ENCODE data around the gene WDHD1.
"Not testable (repeated sequence)": the region's sequence is repeated elsewhere in the genome, so short reads cannot be mapped to it uniquely, and the experiment has no call there.

The WDHD1 gene

GRCh38 chr14:55024365-55024764, 2.5 kb downstream of the WDHD1 start:
- H3K36me3 Mint-ChIP-seq = peaks cover 11% of the 10 kb centered on the region
- not testable (repeated sequence) for H3K27me3 Mint-ChIP-seq, H3K9me3 Mint-ChIP-seq, H3K4me3 Mint-ChIP-seq, ATAC-seq, H3K27ac Mint-ChIP-seq
- peaks cover 44% of the 10 kb centered on the region for H3K4me1 Mint-ChIP-seq

DNA sequence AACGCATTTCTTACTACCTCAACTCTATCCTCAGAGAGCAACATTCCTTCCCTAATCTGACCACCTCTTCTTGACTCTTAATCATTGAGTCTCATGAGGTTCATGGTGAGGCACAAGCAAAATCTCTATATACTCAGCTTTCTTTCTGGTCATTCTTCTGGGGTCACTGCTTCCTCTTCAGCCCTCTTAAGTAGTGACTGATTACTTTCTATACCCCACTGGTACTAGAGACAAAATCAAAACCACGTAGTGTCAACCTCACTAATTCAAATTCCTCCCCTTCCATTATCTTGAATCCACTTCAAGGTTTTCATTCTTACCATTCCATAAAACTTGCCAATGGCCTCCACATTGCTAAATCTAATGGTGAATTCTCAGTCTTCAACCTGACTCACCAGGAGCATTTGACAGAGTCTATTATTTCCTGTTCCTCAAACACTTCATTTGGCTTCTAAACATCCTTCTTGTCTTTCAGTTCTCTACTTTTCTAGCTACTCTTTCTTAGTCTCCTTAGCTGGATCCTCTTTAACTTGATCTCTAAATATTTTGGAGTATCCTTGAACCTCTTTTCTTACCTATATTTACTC, 6.8 kb downstream of the WDHD1 start:
- H3K27ac Mint-ChIP-seq = peak overlapping the region; percentile 7
- H3K4me3 Mint-ChIP-seq = no peak overlapping the region
- H3K27me3 Mint-ChIP-seq = no peaks in the 10 kb centered on the region
- peaks cover 14% of the 10 kb centered on the region for H3K4me1 Mint-ChIP-seq
- no peaks in the 10 kb centered on the region for H3K9me3 Mint-ChIP-seq
- no peak for ATAC-seq
- peaks cover 11% of the 10 kb centered on the region for H3K36me3 Mint-ChIP-seq

DNA sequence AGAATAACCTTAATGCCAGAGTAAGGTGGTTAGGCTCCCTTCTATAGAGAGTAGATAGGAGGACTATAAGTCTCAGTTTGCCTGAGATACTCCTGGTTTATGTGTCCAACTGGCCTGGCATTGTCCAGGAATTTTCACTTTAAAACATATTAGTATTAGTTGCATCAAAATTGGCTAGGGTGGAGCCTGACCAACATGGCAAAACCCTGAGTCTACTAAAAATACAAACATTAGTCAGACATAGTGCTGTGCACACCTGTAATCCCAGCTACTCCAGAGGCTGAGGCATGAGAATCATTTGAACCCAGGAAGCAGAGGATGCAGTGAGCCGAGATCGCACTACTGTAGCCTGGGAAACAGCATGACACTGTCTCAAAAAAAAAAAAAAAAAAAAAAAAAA, 11.9 kb downstream of the WDHD1 start:
- Mint-ChIP-seq H3K4me1 (peaks cover 2% of the 10 kb centered on the region), H3K36me3 (peaks cover 20% of the 10 kb centered on the region)
- ATAC-seq = no peak

GRCh38 chr14:55005071-55005470, 21.8 kb downstream of the WDHD1 start:
- Mint-ChIP-seq H3K4me1 (no peaks in the 10 kb centered on the region), H3K9me3 (no peaks in the 10 kb centered on the region), H3K27me3 (no peaks in the 10 kb centered on the region), H3K27ac (no peak overlapping the region), H3K4me3 (no peak overlapping the region), H3K36me3 (peaks cover 31% of the 10 kb centered on the region)
- no peak for ATAC-seq

More for the DNA sequence above, 11.9 kb downstream of the WDHD1 start:
- Mint-ChIP-seq H3K27ac (no peak overlapping the region), H3K4me3 (no peak overlapping the region), H3K9me3 (no peaks in the 10 kb centered on the region), H3K27me3 (no peaks in the 10 kb centered on the region)

- no peaks in the 10 kb centered on the region for H3K9me3 Mint-ChIP-seq
- H3K36me3 Mint-ChIP-seq = peaks cover 40% of the 10 kb centered on the region
- no peak overlapping the region for H3K27ac Mint-ChIP-seq
- H3K27me3 Mint-ChIP-seq = no peaks in the 10 kb centered on the region
- no peak overlapping the region for H3K4me3 Mint-ChIP-seq
- ATAC-seq = no peak
- no peaks in the 10 kb centered on the region for H3K4me1 Mint-ChIP-seq
Observed at GRCh38 chr14:55000381-55000780, 26.5 kb downstream of the WDHD1 start.

GRCh38 chr14:54985156-54985555, 41.7 kb downstream of the WDHD1 start:
- ATAC-seq = no peak
- Mint-ChIP-seq H3K27me3 (no peaks in the 10 kb centered on the region), H3K9me3 (no peaks in the 10 kb centered on the region), H3K27ac (no peak overlapping the region), H3K4me3 (no peak overlapping the region), H3K4me1 (no peaks in the 10 kb centered on the region), H3K36me3 (peaks cover 49% of the 10 kb centered on the region)

GRCh38 chr14:54981698-54982097, 45.2 kb downstream of the WDHD1 start:
- Mint-ChIP-seq H3K36me3 (peaks cover 41% of the 10 kb centered on the region), H3K4me1 (no peaks in the 10 kb centered on the region), H3K9me3 (no peaks in the 10 kb centered on the region), H3K27ac (no peak overlapping the region), H3K27me3 (no peaks in the 10 kb centered on the region), H3K4me3 (no peak overlapping the region)
- ATAC-seq = no peak

DNA sequence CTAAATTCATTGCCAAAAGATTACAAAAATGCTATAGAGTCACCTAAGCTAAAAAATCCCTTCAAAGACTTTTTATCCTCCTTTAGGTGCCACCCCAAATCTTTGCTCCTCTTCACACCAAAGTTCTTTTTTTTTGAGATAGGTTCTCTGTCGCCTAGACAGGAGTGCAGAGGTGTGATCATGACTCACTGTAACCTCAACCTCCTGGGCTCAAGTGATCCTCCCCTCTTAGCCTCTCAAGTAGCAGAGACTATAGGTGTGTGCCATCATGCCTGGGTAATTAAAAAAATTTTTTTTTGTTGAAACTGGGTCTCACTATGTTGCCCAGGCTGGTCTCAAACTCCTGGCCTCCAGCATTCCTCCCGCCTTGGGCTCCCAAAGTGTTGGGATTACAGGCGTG, 47.9 kb downstream of the WDHD1 start:
- Mint-ChIP-seq H3K27me3 (no peaks in the 10 kb centered on the region), H3K4me1 (no peaks in the 10 kb centered on the region), H3K4me3 (no peak overlapping the region), H3K36me3 (peaks cover 24% of the 10 kb centered on the region), H3K9me3 (no peaks in the 10 kb centered on the region), H3K27ac (no peak overlapping the region)
- ATAC-seq = no peak

DNA sequence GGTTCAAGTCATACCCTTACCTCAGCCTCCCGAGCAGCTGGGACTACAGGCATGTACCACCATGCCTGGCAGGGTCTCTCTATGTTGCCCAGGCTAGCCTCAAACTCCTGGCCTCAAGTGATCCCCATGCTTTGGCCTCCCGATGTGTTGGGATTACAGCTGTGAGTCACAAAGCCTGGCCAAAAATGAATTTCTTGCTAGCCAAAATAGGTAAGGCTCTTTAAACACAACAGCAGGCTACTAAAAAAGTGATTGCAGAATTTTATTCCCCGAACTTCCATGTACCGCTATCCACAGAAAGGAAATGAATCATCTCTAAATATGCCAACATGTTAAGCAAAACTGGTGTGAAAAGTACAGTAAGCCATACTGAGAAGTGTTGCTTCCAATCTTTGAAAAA, 50.6 kb downstream of the WDHD1 start:
- Mint-ChIP-seq H3K4me3 (no peak overlapping the region), H3K27ac (no peak overlapping the region), H3K9me3 (no peaks in the 10 kb centered on the region), H3K36me3 (peaks cover 26% of the 10 kb centered on the region), H3K27me3 (no peaks in the 10 kb centered on the region), H3K4me1 (no peaks in the 10 kb centered on the region)
- no peak for ATAC-seq

GRCh38 chr14:54975856-54976255, 51.0 kb downstream of the WDHD1 start:
- Mint-ChIP-seq H3K4me3 (no peak overlapping the region), H3K9me3 (no peaks in the 10 kb centered on the region), H3K27ac (no peak overlapping the region), H3K36me3 (peaks cover 29% of the 10 kb centered on the region), H3K4me1 (no peaks in the 10 kb centered on the region), H3K27me3 (no peaks in the 10 kb centered on the region)
- ATAC-seq = no peak

DNA sequence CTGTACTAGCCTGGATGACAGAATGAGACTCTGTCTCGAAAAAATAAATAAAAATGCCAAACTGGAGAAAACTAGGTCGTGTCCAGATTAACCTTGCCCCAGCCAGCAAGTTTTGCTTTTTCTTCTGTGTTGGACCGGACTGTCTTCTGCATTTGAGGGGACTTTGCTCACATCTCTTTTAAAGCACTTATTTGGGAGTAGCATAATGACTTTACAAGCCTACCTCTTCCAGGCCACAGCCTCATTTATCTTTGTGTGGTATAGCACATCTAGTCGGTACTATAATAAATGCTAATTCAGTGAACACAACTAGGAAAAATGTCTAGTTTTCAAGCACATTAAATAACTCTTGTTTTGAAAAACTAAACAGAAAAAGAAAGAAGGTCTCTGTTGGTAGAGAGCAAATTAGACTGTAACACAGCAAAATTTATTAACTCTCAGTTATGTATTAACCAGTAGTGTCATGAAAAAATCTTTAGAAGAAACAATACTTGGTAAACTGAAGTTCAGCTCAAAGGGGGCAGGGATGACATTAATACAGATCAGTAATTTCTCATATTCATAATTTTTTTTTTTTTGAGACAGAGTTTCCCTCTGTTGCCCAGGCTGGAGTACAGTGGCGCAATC, 52.0 kb downstream of the WDHD1 start:
- ATAC-seq = no peak
- Mint-ChIP-seq H3K36me3 (peaks cover 36% of the 10 kb centered on the region), H3K4me3 (no peak overlapping the region), H3K27me3 (no peaks in the 10 kb centered on the region), H3K27ac (no peak overlapping the region), H3K4me1 (no peaks in the 10 kb centered on the region), H3K9me3 (no peaks in the 10 kb centered on the region)

DNA sequence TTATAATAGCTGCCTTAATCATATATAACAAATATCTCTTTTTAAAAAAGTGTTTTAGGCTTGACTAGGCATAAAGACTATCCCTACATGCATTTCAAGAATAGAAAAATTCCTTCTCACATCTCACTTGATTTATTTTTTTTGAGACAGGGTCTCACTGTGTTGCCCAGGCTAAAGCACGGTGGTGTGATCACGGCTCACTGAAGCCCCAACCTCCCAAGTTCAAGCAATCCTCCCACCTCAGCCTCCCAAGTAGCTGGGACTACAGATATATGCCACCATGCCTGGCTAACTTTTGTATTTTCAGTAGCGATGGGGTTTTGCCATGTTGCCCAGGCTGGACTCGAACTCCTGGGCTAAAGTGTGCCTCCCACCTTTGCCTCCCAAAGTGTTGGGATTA, 59.4 kb downstream of the WDHD1 start:
- Mint-ChIP-seq H3K36me3 (peaks cover 51% of the 10 kb centered on the region), H3K9me3 (no peaks in the 10 kb centered on the region), H3K4me1 (peaks cover 9% of the 10 kb centered on the region), H3K27ac (no peak overlapping the region), H3K27me3 (no peaks in the 10 kb centered on the region), H3K4me3 (no peak overlapping the region)
- no peak for ATAC-seq

DNA sequence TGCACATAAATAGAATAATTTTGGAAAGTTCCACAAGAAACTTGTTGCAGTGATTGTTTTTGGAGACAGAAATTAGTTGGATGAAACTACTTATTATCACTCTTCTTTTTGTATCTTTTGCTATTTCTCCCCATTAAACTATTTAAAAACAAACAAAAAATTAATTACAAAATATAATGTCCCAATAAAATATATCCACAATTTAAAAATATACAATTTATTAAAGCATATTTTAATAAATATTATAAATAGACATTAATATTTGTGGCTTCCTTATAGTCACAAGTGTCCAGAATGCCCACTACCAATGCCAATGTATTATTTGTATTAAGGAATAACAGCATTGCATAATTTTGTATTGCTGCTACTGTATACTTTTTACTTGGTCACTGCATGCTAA, 71.8 kb downstream of the WDHD1 start:
- ATAC-seq = no peak
- Mint-ChIP-seq H3K4me1 (no peaks in the 10 kb centered on the region), H3K27ac (no peak overlapping the region), H3K9me3 (peaks cover 2% of the 10 kb centered on the region), H3K27me3 (no peaks in the 10 kb centered on the region), H3K4me3 (no peak overlapping the region), H3K36me3 (peaks cover 42% of the 10 kb centered on the region)

DNA sequence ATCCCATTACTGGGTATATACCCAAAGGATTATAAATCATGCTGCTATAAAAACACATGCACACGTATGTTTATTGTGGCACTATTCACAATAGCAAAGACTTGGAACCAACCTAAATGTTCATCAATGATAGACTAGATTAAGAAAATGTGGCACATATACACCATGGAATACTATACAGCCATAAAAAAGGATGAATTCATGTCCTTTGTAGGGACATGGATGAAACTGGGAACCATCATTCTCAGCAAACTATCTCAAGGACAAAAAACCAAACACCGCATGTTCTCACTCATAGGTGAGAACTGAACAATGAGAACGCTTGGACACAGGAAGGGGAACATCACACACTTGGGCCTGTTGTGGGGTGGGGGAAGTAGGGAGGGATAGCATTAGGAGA, 73.3 kb downstream of the WDHD1 start:
- H3K27ac Mint-ChIP-seq, H3K4me3 Mint-ChIP-seq, H3K4me1 Mint-ChIP-seq, H3K9me3 Mint-ChIP-seq, H3K27me3 Mint-ChIP-seq, ATAC-seq: not testable (repeated sequence)
- H3K36me3 Mint-ChIP-seq = peaks cover 45% of the 10 kb centered on the region

DNA sequence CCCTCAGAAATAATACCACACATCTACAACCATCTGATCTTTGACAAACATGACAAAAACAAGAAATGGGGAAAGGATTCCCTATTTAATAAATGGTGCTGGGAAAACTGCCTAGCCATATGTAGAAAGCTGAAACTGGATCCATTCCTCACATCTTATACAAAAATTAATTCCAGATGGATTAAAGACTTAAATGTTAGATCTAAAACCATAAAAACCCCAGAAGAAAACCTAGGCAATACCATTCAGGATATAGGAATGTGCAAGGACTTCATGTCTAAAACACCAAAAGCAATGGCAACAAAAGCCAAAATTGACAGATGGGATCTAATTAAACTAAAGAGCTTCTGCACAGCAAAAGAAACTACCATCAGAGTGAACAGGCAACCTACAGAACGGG, 74.1 kb downstream of the WDHD1 start:
- H3K36me3 Mint-ChIP-seq = peaks cover 38% of the 10 kb centered on the region
- not testable (repeated sequence) for H3K9me3 Mint-ChIP-seq

GRCh38 chr14:54947230-54947629, 79.7 kb downstream of the WDHD1 start:
- H3K4me3 Mint-ChIP-seq = no peak overlapping the region
- no peak overlapping the region for H3K27ac Mint-ChIP-seq
- H3K36me3 Mint-ChIP-seq = peaks cover 37% of the 10 kb centered on the region
- H3K9me3 Mint-ChIP-seq = no peaks in the 10 kb centered on the region
- H3K27me3 Mint-ChIP-seq = no peaks in the 10 kb centered on the region
- H3K4me1 Mint-ChIP-seq = peaks cover 13% of the 10 kb centered on the region
- ATAC-seq = no peak

More for the DNA sequence above, 74.1 kb downstream of the WDHD1 start:
- not testable (repeated sequence) for H3K27ac Mint-ChIP-seq, H3K27me3 Mint-ChIP-seq, H3K4me1 Mint-ChIP-seq, H3K4me3 Mint-ChIP-seq, ATAC-seq
